Neural cell (in vitro differentiated cells): ENCODE results near the gene TPST2. TPM values are rescaled to one million over a fixed set of nuclear protein-coding genes. Genes with fewer than 3 reads are reported as not detected.

Experiments
- H2AFZ ChIP-seq: fragments of 200-600, 300-800 bp; sonication (generic), shearing (Covaris generic); 2 replicates; pipeline ENCODE4 v1.6.0; 2014; ENCODE audit warnings: low read depth, mild to moderate bottlenecking, antibody characterized with exemption, low read length, moderate library complexity
- H3F3A ChIP-seq: fragments of 200-600 bp; shearing (Covaris generic); 2 replicates; pipeline ENCODE4 v1.6.1; 2016; ENCODE audit warnings: mild to moderate bottlenecking, moderate library complexity, mixed read lengths, antibody characterized with exemption, low read length; ENCODE audit not compliant: insufficient read depth, poor library complexity, severe bottlenecking
- H3K27ac ChIP-seq: fragments of 200-600, 300-800 bp; sonication (generic), shearing (Covaris generic); 2 replicates; pipeline ENCODE4 v1.5.1; 2014; ENCODE audit warnings: mild to moderate bottlenecking, low read length, moderate library complexity
- H3K27me3 ChIP-seq: fragments of 300-800, 200-600 bp; sonication (generic), shearing (Covaris generic); 2 replicates; pipeline ENCODE4 v1.6.0; 2014; ENCODE audit warnings: mild to moderate bottlenecking, low read depth, low read length, moderate library complexity; ENCODE audit not compliant: insufficient read depth
- H3K36me3 ChIP-seq: fragments of 300-800, 200-600 bp; sonication (generic), shearing (Covaris generic); 2 replicates; pipeline ENCODE4 v1.5.1; 2014; ENCODE audit warnings: mild to moderate bottlenecking, antibody characterized with exemption, low read length, moderate library complexity; ENCODE audit not compliant: insufficient read depth
- H3K4me2 ChIP-seq: fragments of 300-800, 200-600 bp; sonication (generic), shearing (Covaris generic); 2 replicates; pipeline ENCODE4 v1.6.0; 2014; ENCODE audit warnings: mild to moderate bottlenecking, low read length
- H3K4me3 ChIP-seq: fragments of 300-800, 200-600 bp; sonication (generic), shearing (Covaris generic); 2 replicates; pipeline ENCODE4 v1.5.1; 2014; ENCODE audit warnings: mild to moderate bottlenecking, low read length, moderate library complexity
- H3K79me2 ChIP-seq: fragments of 200-600 bp; shearing (Covaris generic); replicated peaks from 2 replicates; pipeline ENCODE4 v1.6.0; 2014; ENCODE audit warnings: mild to moderate bottlenecking, low read length, moderate library complexity; ENCODE audit not compliant: insufficient read depth
- H3K9ac ChIP-seq: fragments of 300-800, 200-600 bp; sonication (generic), shearing (Covaris generic); 2 replicates; pipeline ENCODE4 v1.6.1; 2016; ENCODE audit warnings: mild to moderate bottlenecking, low read length, mixed read lengths
- H3K9me2 ChIP-seq: fragments of 200-600 bp; shearing (Covaris generic); 2 replicates; pipeline ENCODE4 v1.6.1; 2016; ENCODE audit warnings: mild to moderate bottlenecking, low read length, mixed read lengths; ENCODE audit not compliant: insufficient read depth
- H3K9me3 ChIP-seq: fragments of 200-600, 300-800 bp; sonication (generic), shearing (Covaris generic); 2 replicates; pipeline ENCODE4 v1.6.1; 2016; ENCODE audit warnings: mild to moderate bottlenecking, mixed run types, low read length, moderate library complexity, mixed read lengths
- H4K20me1 ChIP-seq: fragments of 200-600 bp; shearing (Covaris generic); 2 replicates; pipeline ENCODE4 v1.6.1; 2016; ENCODE audit warnings: mild to moderate bottlenecking, mixed run types; ENCODE audit not compliant: insufficient read depth
- EP300 ChIP-seq: fragments of 450-650 bp; conservative IDR thresholded peaks from 2 replicates; pipeline ENCODE4 v1.6.1; 2014; ENCODE audit warnings: antibody characterized with exemption, mild to moderate bottlenecking, moderate library complexity; ENCODE audit not compliant: poor library complexity, severe bottlenecking
- EZH2 ChIP-seq: fragments of 200-600, 300-800 bp; shearing (Covaris generic), sonication (generic); IDR thresholded peaks from 2 replicates; pipeline ENCODE4 v1.6.1; 2014; ENCODE audit warnings: antibody characterized with exemption, low read length, borderline replicate concordance, mild to moderate bottlenecking; ENCODE audit not compliant: insufficient read depth, poor library complexity, severe bottlenecking
- MXI1 ChIP-seq: fragments of 450-650 bp; conservative IDR thresholded peaks from 2 replicates; pipeline ENCODE4 v1.6.1; 2014; ENCODE audit warnings: antibody characterized with exemption, mild to moderate bottlenecking; ENCODE audit not compliant: poor library complexity, severe bottlenecking
- POLR2AphosphoS5 ChIP-seq: IDR thresholded peaks from 2 replicates; pipeline ENCODE4 v1.6.1; 2012
- RAD21 ChIP-seq: fragments of 450-650 bp; conservative IDR thresholded peaks from 2 replicates; pipeline ENCODE4 v1.6.1; 2014; ENCODE audit warnings: antibody characterized with exemption, mild to moderate bottlenecking, moderate library complexity
- SMC3 ChIP-seq: fragments of 450-650 bp; conservative IDR thresholded peaks from 2 replicates; pipeline ENCODE4 v1.6.1; 2014; ENCODE audit warnings: antibody characterized with exemption, mild to moderate bottlenecking, moderate library complexity; ENCODE audit not compliant: poor library complexity
- TAF1 ChIP-seq: IDR thresholded peaks from 2 replicates; pipeline ENCODE4 v1.6.1; 2012; ENCODE audit warnings: low read depth
- polyA plus RNA-seq: library from polyadenylated mRNA; depleted of rRNA; stranded (reverse); fragments of >200 nt; gene quantifications from 2 replicates; pipeline ENCODE4 v1.2.3, GENCODE V29; 2014
- TF ChIP-seq, protein P1 (sequence below): fragments of 450-650 bp; IDR thresholded peaks from 2 replicates; pipeline ENCODE4 v1.5.1; 2014; ENCODE audit warnings: antibody characterized with exemption, mild to moderate bottlenecking, moderate library complexity; ENCODE audit not compliant: poor library complexity, severe bottlenecking
- TF ChIP-seq, protein P2 (sequence below): IDR thresholded peaks from 2 replicates; pipeline ENCODE4 v1.6.1; 2012; ENCODE audit warnings: borderline replicate concordance

The TPST2 gene
- polyA plus RNA-seq, 1 donor from 2014 or later: 16.6 TPM

DNA sequence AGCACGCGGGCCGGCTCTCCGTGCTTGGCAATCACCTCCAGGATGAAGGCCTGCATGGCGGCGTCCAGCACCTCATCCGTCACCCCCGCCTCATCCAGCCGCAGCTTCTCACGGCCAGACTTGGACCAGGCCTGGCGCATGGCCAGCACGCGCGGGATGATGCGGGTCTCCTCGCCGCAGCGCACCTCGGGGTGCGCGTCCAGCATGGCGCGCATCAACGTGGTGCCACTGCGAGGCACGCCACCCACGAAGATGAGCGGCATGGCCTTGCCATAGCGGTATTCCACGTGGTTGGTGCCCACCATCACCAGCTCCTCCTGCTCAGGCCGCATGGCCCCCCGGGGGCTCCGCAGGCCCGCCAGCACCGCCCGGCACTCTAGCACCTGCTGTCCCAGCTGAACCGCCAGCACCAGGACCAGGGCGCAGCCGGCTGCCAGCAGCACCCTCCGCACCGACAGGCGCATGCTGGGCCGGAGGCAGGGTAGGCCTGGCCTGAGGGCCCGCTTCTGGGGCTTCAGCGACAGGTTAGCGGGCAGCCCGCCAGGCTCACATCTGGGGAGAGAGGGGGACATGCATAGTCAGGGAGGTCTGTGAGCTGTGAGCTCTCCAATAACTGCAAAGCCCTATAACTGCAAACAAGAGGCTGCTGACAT lies 48.6 kb downstream of the TPST2 start:
- Histone ChIP-seq H3K9ac (no peak overlapping the region), H3F3A (no peaks in the 10 kb centered on the region), H3K4me3 (no peak overlapping the region), H3K79me2 (no peaks in the 10 kb centered on the region), H2AFZ (no peak overlapping the region), H3K27me3 (no peaks in the 10 kb centered on the region), H3K27ac (no peak overlapping the region), H3K9me3 (no peaks in the 10 kb centered on the region), H3K36me3 (no peaks in the 10 kb centered on the region), H4K20me1 (no peaks in the 10 kb centered on the region), H3K4me2 (no peak overlapping the region), H3K9me2 (no peaks in the 10 kb centered on the region)
- TF ChIP-seq EZH2 (no peak), MXI1 (no peak), TAF1 (no peak), RAD21 (no peak), SMC3 (no peak), POLR2AphosphoS5 (no peak), EP300 (no peak)
- TF ChIP-seq, protein P1, sequence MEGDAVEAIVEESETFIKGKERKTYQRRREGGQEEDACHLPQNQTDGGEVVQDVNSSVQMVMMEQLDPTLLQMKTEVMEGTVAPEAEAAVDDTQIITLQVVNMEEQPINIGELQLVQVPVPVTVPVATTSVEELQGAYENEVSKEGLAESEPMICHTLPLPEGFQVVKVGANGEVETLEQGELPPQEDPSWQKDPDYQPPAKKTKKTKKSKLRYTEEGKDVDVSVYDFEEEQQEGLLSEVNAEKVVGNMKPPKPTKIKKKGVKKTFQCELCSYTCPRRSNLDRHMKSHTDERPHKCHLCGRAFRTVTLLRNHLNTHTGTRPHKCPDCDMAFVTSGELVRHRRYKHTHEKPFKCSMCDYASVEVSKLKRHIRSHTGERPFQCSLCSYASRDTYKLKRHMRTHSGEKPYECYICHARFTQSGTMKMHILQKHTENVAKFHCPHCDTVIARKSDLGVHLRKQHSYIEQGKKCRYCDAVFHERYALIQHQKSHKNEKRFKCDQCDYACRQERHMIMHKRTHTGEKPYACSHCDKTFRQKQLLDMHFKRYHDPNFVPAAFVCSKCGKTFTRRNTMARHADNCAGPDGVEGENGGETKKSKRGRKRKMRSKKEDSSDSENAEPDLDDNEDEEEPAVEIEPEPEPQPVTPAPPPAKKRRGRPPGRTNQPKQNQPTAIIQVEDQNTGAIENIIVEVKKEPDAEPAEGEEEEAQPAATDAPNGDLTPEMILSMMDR: no peak
- TF ChIP-seq, protein P2, sequence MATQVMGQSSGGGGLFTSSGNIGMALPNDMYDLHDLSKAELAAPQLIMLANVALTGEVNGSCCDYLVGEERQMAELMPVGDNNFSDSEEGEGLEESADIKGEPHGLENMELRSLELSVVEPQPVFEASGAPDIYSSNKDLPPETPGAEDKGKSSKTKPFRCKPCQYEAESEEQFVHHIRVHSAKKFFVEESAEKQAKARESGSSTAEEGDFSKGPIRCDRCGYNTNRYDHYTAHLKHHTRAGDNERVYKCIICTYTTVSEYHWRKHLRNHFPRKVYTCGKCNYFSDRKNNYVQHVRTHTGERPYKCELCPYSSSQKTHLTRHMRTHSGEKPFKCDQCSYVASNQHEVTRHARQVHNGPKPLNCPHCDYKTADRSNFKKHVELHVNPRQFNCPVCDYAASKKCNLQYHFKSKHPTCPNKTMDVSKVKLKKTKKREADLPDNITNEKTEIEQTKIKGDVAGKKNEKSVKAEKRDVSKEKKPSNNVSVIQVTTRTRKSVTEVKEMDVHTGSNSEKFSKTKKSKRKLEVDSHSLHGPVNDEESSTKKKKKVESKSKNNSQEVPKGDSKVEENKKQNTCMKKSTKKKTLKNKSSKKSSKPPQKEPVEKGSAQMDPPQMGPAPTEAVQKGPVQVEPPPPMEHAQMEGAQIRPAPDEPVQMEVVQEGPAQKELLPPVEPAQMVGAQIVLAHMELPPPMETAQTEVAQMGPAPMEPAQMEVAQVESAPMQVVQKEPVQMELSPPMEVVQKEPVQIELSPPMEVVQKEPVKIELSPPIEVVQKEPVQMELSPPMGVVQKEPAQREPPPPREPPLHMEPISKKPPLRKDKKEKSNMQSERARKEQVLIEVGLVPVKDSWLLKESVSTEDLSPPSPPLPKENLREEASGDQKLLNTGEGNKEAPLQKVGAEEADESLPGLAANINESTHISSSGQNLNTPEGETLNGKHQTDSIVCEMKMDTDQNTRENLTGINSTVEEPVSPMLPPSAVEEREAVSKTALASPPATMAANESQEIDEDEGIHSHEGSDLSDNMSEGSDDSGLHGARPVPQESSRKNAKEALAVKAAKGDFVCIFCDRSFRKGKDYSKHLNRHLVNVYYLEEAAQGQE: no peak

DNA sequence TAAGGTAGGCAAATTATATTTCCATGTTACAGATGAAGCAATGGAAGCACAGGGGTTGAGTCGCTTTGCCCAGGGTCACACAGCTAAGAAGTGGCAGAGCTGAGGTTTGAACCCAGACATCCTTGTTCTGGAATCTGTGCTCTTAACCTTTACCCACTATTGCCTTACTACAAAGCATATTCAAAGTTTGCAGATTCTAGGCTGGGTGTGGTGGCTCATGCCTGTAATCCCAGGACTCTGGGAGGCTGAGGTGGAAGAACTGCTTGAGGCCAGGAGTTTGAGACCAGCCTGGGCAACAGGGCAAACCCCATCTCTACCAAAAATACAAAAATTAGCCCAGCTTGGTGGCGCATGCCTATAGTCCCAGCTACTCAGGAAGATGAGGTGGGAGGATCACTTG lies 49.8 kb downstream of the TPST2 start:
- H3K27me3 ChIP-seq: no peaks in the 10 kb centered on the region
- no peak overlapping the region for H3K9ac ChIP-seq
- no peak overlapping the region for H3K4me2 ChIP-seq
- no peaks in the 10 kb centered on the region for H3K79me2 ChIP-seq
- H2AFZ ChIP-seq: no peak overlapping the region
- H3K9me3 ChIP-seq: no peaks in the 10 kb centered on the region
- no peaks in the 10 kb centered on the region for H4K20me1 ChIP-seq
- H3K27ac ChIP-seq: no peak overlapping the region
- H3F3A ChIP-seq: no peaks in the 10 kb centered on the region
- TF ChIP-seq SMC3 (no peak), POLR2AphosphoS5 (no peak), MXI1 (no peak), EZH2 (no peak), EP300 (no peak)
- TF ChIP-seq, protein P2: no peak
- H3K4me3 ChIP-seq: no peak overlapping the region
- H3K36me3 ChIP-seq: no peaks in the 10 kb centered on the region
- no peaks in the 10 kb centered on the region for H3K9me2 ChIP-seq
